ENCODE measurements around the gene F13A1.

GRCh38 chr6:6164367-6164766 is 156.1 kb downstream of the F13A1 start:
- TF ChIP-seq ZNF513 (CRISPR knock-in tag; conservative IDR thresholded peaks at IDR 0.05) (no peak), POLR2A (IDR thresholded peaks at IDR 0.05; ENCODE audit: insufficient read depth in 1 of 2, low read depth in 2 of 2, low read length in 2 of 2) (no peak), ZNF441 (CRISPR knock-in tag; IDR thresholded peaks at IDR 0.05; ENCODE audit: borderline replicate concordance) (no peak), ZNF589 (CRISPR knock-in tag; conservative IDR thresholded peaks at IDR 0.05) (no peak), ZBTB3 (CRISPR knock-in tag; IDR thresholded peaks at IDR 0.05; ENCODE audit: borderline replicate concordance, low read depth) (no peak), ZSCAN20 (CRISPR knock-in tag; IDR thresholded peaks at IDR 0.05; ENCODE audit: borderline replicate concordance) (no peak), POLR2AphosphoS5 (IDR thresholded peaks at IDR 0.05; ENCODE audit: low read depth, low read length) (no peak), USF2 (IDR thresholded peaks at IDR 0.05; ENCODE audit: low read depth, low read length) (no peak), USF2 (CRISPR knock-in tag; IDR thresholded peaks at IDR 0.05; ENCODE audit: borderline replicate concordance) (no peak), EP300 (IDR thresholded peaks at IDR 0.05; ENCODE audit: low read depth in 2 of 2, low read length in 2 of 2) (no peak), EP300 (CRISPR knock-in tag; IDR thresholded peaks at IDR 0.05; ENCODE audit: borderline replicate concordance) (no peak), ZBTB33 (CRISPR knock-in tag; IDR thresholded peaks at IDR 0.05) (no peak), E2F5 (CRISPR knock-in tag; conservative IDR thresholded peaks at IDR 0.05) (no peak)

Data from HepG2 (cell line).